K562 (cell line): ENCODE data around the gene IGSF9. TPM values are rescaled to one million over a fixed set of nuclear protein-coding genes. Genes with fewer than 3 reads are reported as not detected.

ENCODE experiments used
- ATAC-seq: fragments of 200-7000 bp; cut with Tn5 transposase; 3 replicates; pipeline ENCODE4 v1.9.1; 2020; ENCODE audit warnings: moderate library complexity
- BruUV-seq: library from RNA; stranded (reverse); fragments of 400-500 nt; replicated peaks from 2 replicates; lab custom pipeline; 2021; lab: Mats Ljungman, UMichigan
- CTCF ChIA-PET: fragments of 300-600 bp; formaldehyde crosslinking; extraction: SDS; loops from one replicate; lab custom pipeline; 2021; ENCODE audit warnings: low intra/inter-chr PET ratio; lab: Yijun Ruan, JAX
- POLR2A ChIA-PET: fragments of 300-600, 350-650 bp; sonication (Branson Sonifier 250); formaldehyde crosslinking; extraction: SDS; loops from one replicate; lab custom pipeline; 2021; ENCODE audit warnings: antibody characterized with exemption, inconsistent platforms; lab: Yijun Ruan, JAX
- DNase-seq, 4 experiments: peaks; one replicate each; pipeline versions ENCODE4 v3.0.0 to v3.0.0-alpha.2; 2011 to 2018; ENCODE audit warnings: low spot score in 3 of 4, mixed read lengths in 3 of 4; ENCODE audit errors: extremely low read depth in 1 of 4
- FAIRE-seq: peaks from 2 replicates; lab custom pipeline; 2011; peaks lifted over from hg19 to GRCh38; lab: Jason Lieb, UNC
- H2AFZ ChIP-seq: 2 replicates; pipeline ENCODE4 v1.6.0; 2011; ENCODE audit warnings: low read depth, low read length, control low read depth, inconsistent platforms
- H3K27ac ChIP-seq: fragments of 200-600 bp; 3 replicates; pipeline ENCODE4 v1.8.0; 2011; ENCODE audit warnings: low read depth, mild to moderate bottlenecking, control low read depth, inconsistent platforms, low read length, moderate library complexity, mixed read lengths; ENCODE audit errors: extremely low read depth
- H3K27me3 ChIP-seq, 2 experiments: fragments of 300-600 bp in 1 of 2; 2 replicates in 1 of 2; 3 replicates in 1 of 2; pipeline versions ENCODE4 v1.6.0 to v1.8.0; 2011; ENCODE audit warnings: inconsistent platforms in 2 of 2, low read length in 2 of 2, mild to moderate bottlenecking in 1 of 2, mixed read lengths in 1 of 2, moderate library complexity in 1 of 2; ENCODE audit not compliant: control insufficient read depth in 2 of 2, insufficient read depth in 2 of 2
- H3K36me3 ChIP-seq: fragments of 300-600 bp; 3 replicates; pipeline ENCODE4 v1.8.0; 2011; ENCODE audit warnings: mild to moderate bottlenecking, low read length, inconsistent platforms; ENCODE audit not compliant: control insufficient read depth, insufficient read depth
- H3K4me1 ChIP-seq, 2 experiments: fragments of 200-600 bp in 1 of 2; replicated peaks in 1 of 2; 2 replicates in 1 of 2; 3 replicates in 1 of 2; pipeline versions ENCODE4 v1.5.1 to v1.8.0; 2011; ENCODE audit warnings: inconsistent platforms in 2 of 2, low read length in 2 of 2, mild to moderate bottlenecking in 1 of 2, mixed read lengths in 1 of 2, moderate library complexity in 1 of 2; ENCODE audit not compliant: control insufficient read depth in 2 of 2, insufficient read depth in 2 of 2
- H3K4me2 ChIP-seq: 2 replicates; pipeline ENCODE4 v1.6.1; 2011; ENCODE audit warnings: low read length, control low read depth, inconsistent platforms, mixed read lengths; ENCODE audit not compliant: insufficient read depth
- H3K4me3 ChIP-seq: fragments of 200-600 bp; sonication (generic), shearing (Covaris generic); 2 replicates; pipeline ENCODE4 v1.5.1; 2016; ENCODE audit warnings: control low read depth, inconsistent platforms
- H3K79me2 ChIP-seq: fragments of 200-600 bp; 3 replicates; pipeline ENCODE4 v1.8.0; 2011; ENCODE audit warnings: low read length, inconsistent platforms; ENCODE audit not compliant: control insufficient read depth, insufficient read depth
- H3K9ac ChIP-seq, 2 experiments: 2 replicates each; pipeline versions ENCODE4 v1.6.0 to v1.6.1; 2011; ENCODE audit warnings: low read depth in 2 of 2, low read length in 2 of 2, control low read depth in 1 of 2, inconsistent platforms in 1 of 2, mild to moderate bottlenecking in 1 of 2, mixed read lengths in 1 of 2; ENCODE audit not compliant: insufficient read depth in 1 of 2
- H3K9me1 ChIP-seq: one replicate; pipeline ENCODE4 v1.6.0; 2011; ENCODE audit warnings: inconsistent platforms, mild to moderate bottlenecking, low read length, moderate library complexity; ENCODE audit not compliant: control insufficient read depth, insufficient read depth
- H3K9me3 ChIP-seq: replicated peaks from 2 replicates; pipeline ENCODE4 v1.5.1; 2011; ENCODE audit warnings: low read depth, low read length, inconsistent platforms; ENCODE audit not compliant: control insufficient read depth, insufficient read depth
- H4K20me1 ChIP-seq: replicated peaks from 2 replicates; pipeline ENCODE4 v1.6.1; 2011; ENCODE audit warnings: low read length, inconsistent platforms, mixed read lengths; ENCODE audit not compliant: control insufficient read depth, insufficient read depth
- CUX1 ChIP-seq: fragments of 200-800 bp; sonication (Bioruptor generic); IDR thresholded peaks from 2 replicates; pipeline ENCODE4 v1.6.1; 2016; ENCODE audit warnings: missing genetic modification characterization, missing compliant biosample characterization
- PPARD ChIP-seq: fragments of 250-450 bp; sonication (Bioruptor Pico); IDR thresholded peaks from 2 replicates; pipeline ENCODE4 v1.8.0; 2022; ENCODE audit warnings: inconsistent platforms, mild to moderate bottlenecking, moderate library complexity
- PRMT5 ChIP-seq: sonication (generic); formaldehyde crosslinking; IDR thresholded peaks from 2 replicates; pipeline ENCODE4 v1.5.0; 2020; ENCODE audit warnings: missing genetic modification reagents
- RB1 ChIP-seq: fragments of 450-650 bp; IDR thresholded peaks from 2 replicates; pipeline ENCODE4 v1.6.1; 2017; ENCODE audit warnings: low read depth, mild to moderate bottlenecking
- SIN3A ChIP-seq, 2 experiments: fragments of 150-350 bp in 1 of 2; IDR thresholded peaks; 2 replicates each; pipeline ENCODE4 v1.6.1; 2011 to 2016; ENCODE audit warnings: borderline replicate concordance in 2 of 2, low read depth in 2 of 2, low read length in 2 of 2, mild to moderate bottlenecking in 2 of 2, moderate library complexity in 2 of 2; ENCODE audit not compliant: control insufficient read depth in 1 of 2
- ZFP1 ChIP-seq: fragments of 450-650 bp; formaldehyde crosslinking; IDR thresholded peaks from 2 replicates; pipeline ENCODE4 v1.4.0; 2020; ENCODE audit warnings: mild to moderate bottlenecking, mixed read lengths
- ZNF146 ChIP-seq: IDR thresholded peaks from one replicate; pipeline ENCODE4 v1.6.1; 2018; ENCODE audit warnings: missing compliant biosample characterization; ENCODE audit not compliant: unreplicated experiment
- ZNF511 ChIP-seq: sonication (generic); formaldehyde crosslinking; IDR thresholded peaks from 2 replicates; pipeline ENCODE4 v1.8.0; 2022; ENCODE audit warnings: mild to moderate bottlenecking, missing genetic modification reagents
- WGBS: fragments of 100-300 bp; shearing (Covaris generic); methylation state at CpG from one replicate; pipeline ENCODE4 v1.1.6; 2016; ENCODE audit warnings: low coverage, mixed read lengths; ENCODE audit not compliant: insufficient coverage; ENCODE audit errors: missing lambda C conversion rate; 5-methylcytosine and 5-hydroxymethylcytosine counted together
- in situ Hi-C: fragments of 300-500 bp; cut with MboI; formaldehyde crosslinking; loops from 4 replicates; pipeline ENCODE4 v1.15.0; 2018; ENCODE audit warnings: inconsistent platforms, mixed read lengths
- intact Hi-C: fragments of 100-400 bp; cut with micrococcal nuclease; formaldehyde crosslinking; loops from 2 replicates; pipeline ENCODE4 v1.14.2; 2022
- polyA plus RNA-seq, 8 experiments: library from polyadenylated mRNA; depleted of rRNA in 4 of 8; stranded (reverse) in 5 of 8; unstranded in 3 of 8; fragments of >200 nt; fragmentation: Nextera tagmentation in 2 of 8; fragmentation: Illumina TruSeq in 1 of 8; extraction: Ambion mirVana in 2 of 8; extraction: Trizol in 1 of 8; gene quantifications; 2 replicates each; pipeline versions ENCODE4 v1.2.1 to v1.2.3, GENCODE V29; 2011 to 2014; ENCODE audit warnings: inconsistent platforms in 1 of 8, missing spikeins in 1 of 8
- total RNA-seq, 7 experiments: library from RNA; depleted of rRNA in 6 of 7; stranded (reverse); fragments of >200 nt in 6 of 7; fragmentation: Illumina TruSeq in 2 of 7; extraction: Trizol in 2 of 7; gene quantifications; 2 replicates each; pipeline versions ENCODE4 v1.2.1 to v1.2.3, GENCODE V29; 2011 to 2021; ENCODE audit warnings: low replicate concordance in 1 of 7

The IGSF9 gene
- total and polyA plus RNA-seq, 9 of the 15 experiments (the other 6 are each of a cell fraction or from before 2014, with no cell fraction given) = 0.03 to 0.29 (median 0.07) TPM; not detected in 1

GRCh38 chr1:159992161-159992560 lies 46.7 kb upstream of the IGSF9 start (continued):
- TF ChIP-seq CUX1 = no peak

GRCh38 chr1:159991513-159991912 lies 46.1 kb upstream of the IGSF9 start:
- intact Hi-C loops = no loop called here
- no peaks in the 10 kb centered on the region for H3K36me3 ChIP-seq
- no peaks in the 10 kb centered on the region for H3K9me3 ChIP-seq
- no peak overlapping the region for H3K27ac ChIP-seq
- peaks cover 6 to 8% of the 10 kb centered on the region in 2 experiments; a peak in 4 of 5 replicates for H3K27me3 ChIP-seq
- no TSS peak for BruUV-seq
- in situ Hi-C loops = loop anchor here (25.0 kb wide), 1 partner anchor 804 kb away; no protein-coding TSS in a partner anchor
- H2AFZ ChIP-seq = no peak overlapping the region
- H3K4me3 ChIP-seq = no peak overlapping the region
- ATAC-seq (no peak), DNase-seq (no peak), FAIRE-seq (peak; percentile 56)
- TF ChIP-seq PPARD (CRISPR knock-in tag) = no peak
- TF ChIP-seq PRMT5 = no peak
- no peak for TF ChIP-seq SIN3A (IDR thresholded peaks at IDR 0.05; ENCODE audit: borderline replicate concordance in 2 of 2, control insufficient read depth in 1 of 2, low read depth in 2 of 2, low read length in 2 of 2)
- TF ChIP-seq ZNF511 (CRISPR knock-in tag) = no peak
- no peak for TF ChIP-seq RB1
- no peak for TF ChIP-seq ZFP1
- no peak for TF ChIP-seq ZNF146
- 0% methylated on average over 4 of the region's 4 CpGs for WGBS
- H4K20me1 ChIP-seq = no peaks in the 10 kb centered on the region
- no peaks in the 10 kb centered on the region for H3K79me2 ChIP-seq
- POLR2A ChIA-PET = interaction anchor here (1.0 kb wide), 1 partner anchor 19 kb away, joined by 3 read pairs; no protein-coding TSS in a partner anchor
- CTCF ChIA-PET = no interaction called here
- no peaks in the 10 kb centered on the region for H3K9me1 ChIP-seq
- no peaks in the 10 kb centered on the region for H3K4me1 ChIP-seq
- H3K9ac ChIP-seq = no peak overlapping the region
- no peak overlapping the region for H3K4me2 ChIP-seq
